NCI-H2081 treated with DMSO at 0.1 percent for 48 hours (cell line): Measurements from ENCODE around the gene FOSL2.

Source experiments
- DNase-seq: peaks from one replicate; lab custom pipeline; 2025; lab: John Stamatoyannopoulos, UW

Gene FOSL2

GRCh38 chr2:28395334-28396061 lies 2.8 kb downstream of the FOSL2 start:
- no peak for DNase-seq

GRCh38 chr2:28397043-28397381 lies 4.4 kb downstream of the FOSL2 start:
- DNase-seq, result no peak

- no peak for DNase-seq
These were observed 5.6 kb downstream of the FOSL2 start for GRCh38 chr2:28398101-28398834.

- no peak for DNase-seq
These were observed 6.6 kb downstream of the FOSL2 start for GRCh38 chr2:28399289-28399688.

GRCh38 chr2:28399956-28400355 lies 7.3 kb downstream of the FOSL2 start:
- no peak for DNase-seq

- DNase-seq, result no peak
These were observed 7.8 kb downstream of the FOSL2 start for GRCh38 chr2:28400419-28400818.

GRCh38 chr2:28400921-28401320 lies 8.3 kb downstream of the FOSL2 start:
- DNase-seq, result no peak

- no peak for DNase-seq
These were observed 8.8 kb downstream of the FOSL2 start for GRCh38 chr2:28401411-28401810.

GRCh38 chr2:28401948-28402550 lies 9.4 kb downstream of the FOSL2 start:
- no peak for DNase-seq

- DNase-seq, result no peak
These were observed 10.8 kb downstream of the FOSL2 start for GRCh38 chr2:28403370-28403956.

- no peak for DNase-seq
These were observed 11.4 kb downstream of the FOSL2 start for GRCh38 chr2:28404086-28404485.

GRCh38 chr2:28405537-28405936 lies 12.9 kb downstream of the FOSL2 start:
- DNase-seq, result no peak

- no peak for DNase-seq
These were observed 13.8 kb downstream of the FOSL2 start for GRCh38 chr2:28406276-28407096.

- DNase-seq, result no peak
These were observed 14.7 kb downstream of the FOSL2 start for GRCh38 chr2:28407131-28407975.

- no peak for DNase-seq
These were observed 15.5 kb downstream of the FOSL2 start for GRCh38 chr2:28407976-28408690.

GRCh38 chr2:28408764-28409599 lies 16.3 kb downstream of the FOSL2 start:
- DNase-seq, result no peak

- DNase-seq, result no peak
These were observed 18.6 kb downstream of the FOSL2 start for GRCh38 chr2:28411166-28411755.

GRCh38 chr2:28411956-28412609 lies 19.4 kb downstream of the FOSL2 start:
- no peak for DNase-seq
